Lower leg skin (tissue), 4 donors: Measurements from ENCODE around the gene CDC42SE2. TPM values are rescaled to one million over a fixed set of nuclear protein-coding genes. Genes with fewer than 3 reads are reported as not detected.
"Not testable (repeated sequence)": the region's sequence is repeated elsewhere in the genome, so short reads cannot be mapped to it uniquely, and the experiment has no call there.

ENCODE experiments used
- DNase-seq, 2 donors: peaks; one replicate each; pipeline ENCODE4 v3.0.0-alpha.2; 2019; ENCODE audit warnings: low spot score in 2 of 2
- H3K4me3 ChIP-seq: fragments of 200-600 bp; sonication (generic); 2 replicates; pipeline ENCODE4 v1.5.1; 2017; ENCODE audit warnings: mild to moderate bottlenecking, low read depth; ENCODE audit not compliant: poor library complexity, severe bottlenecking
- POLR2A ChIP-seq, 2 donors: fragments of 450-650 bp; IDR thresholded peaks; one replicate each; pipeline ENCODE4 v1.6.1; 2016 to 2017; ENCODE audit warnings: antibody characterized with exemption in 2 of 2, mild to moderate bottlenecking in 1 of 2, moderate library complexity in 1 of 2
- WGBS, 2 donors: methylation state at CpG; one replicate each; pipeline ENCODE4 v1.1.5; 2018; 5-methylcytosine and 5-hydroxymethylcytosine counted together
- intact Hi-C: fragments of 100-400 bp; cut with DNase I; formaldehyde crosslinking; loops from one replicate; pipeline ENCODE4 v1.15.0; 2023; ENCODE audit warnings: low total_unique reads
- total RNA-seq, 4 donors: library from RNA; depleted of rRNA; stranded (reverse); fragments of >200 nt; gene quantifications; one replicate each; pipeline ENCODE4 v1.1.0, GENCODE V29; 2016
- TF ChIP-seq, protein P1 (sequence below), 3 donors: fragments of 450-650 bp; IDR thresholded peaks; one replicate each; pipeline ENCODE4 v1.5.1; 2016; ENCODE audit warnings: antibody characterized with exemption in 3 of 3, mild to moderate bottlenecking in 3 of 3, moderate library complexity in 2 of 3

The CDC42SE2 gene
- total RNA-seq, 4 donors from 2014 or later = 28.3 to 41.9 (median 34.2) TPM

DNA sequence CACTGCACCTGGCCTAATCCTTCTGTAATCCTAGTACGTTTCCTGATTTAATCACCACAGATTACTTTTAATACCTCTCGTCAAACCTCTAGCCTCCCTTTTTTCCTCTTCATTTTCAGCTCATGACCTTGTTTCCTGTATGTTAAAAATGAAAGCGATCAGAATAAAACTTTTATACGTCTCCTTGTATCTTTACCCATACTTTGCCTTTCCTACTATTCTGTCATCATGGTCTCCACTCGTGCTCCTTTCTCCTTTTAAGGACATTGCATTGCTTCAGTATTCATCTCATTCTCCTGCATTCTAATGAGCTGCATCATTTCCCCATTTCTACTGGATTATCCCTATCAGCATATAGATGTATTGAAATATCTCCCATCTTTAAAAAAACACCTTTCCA is 8.5 kb downstream of the CDC42SE2 start:
- H3K4me3 ChIP-seq = no peak overlapping the region
- TF ChIP-seq, protein P1, sequence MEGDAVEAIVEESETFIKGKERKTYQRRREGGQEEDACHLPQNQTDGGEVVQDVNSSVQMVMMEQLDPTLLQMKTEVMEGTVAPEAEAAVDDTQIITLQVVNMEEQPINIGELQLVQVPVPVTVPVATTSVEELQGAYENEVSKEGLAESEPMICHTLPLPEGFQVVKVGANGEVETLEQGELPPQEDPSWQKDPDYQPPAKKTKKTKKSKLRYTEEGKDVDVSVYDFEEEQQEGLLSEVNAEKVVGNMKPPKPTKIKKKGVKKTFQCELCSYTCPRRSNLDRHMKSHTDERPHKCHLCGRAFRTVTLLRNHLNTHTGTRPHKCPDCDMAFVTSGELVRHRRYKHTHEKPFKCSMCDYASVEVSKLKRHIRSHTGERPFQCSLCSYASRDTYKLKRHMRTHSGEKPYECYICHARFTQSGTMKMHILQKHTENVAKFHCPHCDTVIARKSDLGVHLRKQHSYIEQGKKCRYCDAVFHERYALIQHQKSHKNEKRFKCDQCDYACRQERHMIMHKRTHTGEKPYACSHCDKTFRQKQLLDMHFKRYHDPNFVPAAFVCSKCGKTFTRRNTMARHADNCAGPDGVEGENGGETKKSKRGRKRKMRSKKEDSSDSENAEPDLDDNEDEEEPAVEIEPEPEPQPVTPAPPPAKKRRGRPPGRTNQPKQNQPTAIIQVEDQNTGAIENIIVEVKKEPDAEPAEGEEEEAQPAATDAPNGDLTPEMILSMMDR (IDR thresholded peaks at IDR 0.05) = no peak
- TF ChIP-seq POLR2A (IDR thresholded peaks at IDR 0.05) = no peak
- DNase-seq = no peak
- 75 to 81% methylated on average over 5 of the region's 5 CpGs for WGBS, 2 donors
- intact Hi-C loops = no loop called here

- intact Hi-C loops = no loop called here
- 88 to 93% methylated on average over 2 of the region's 2 CpGs for WGBS, 2 donors
These were observed 8.9 kb downstream of the CDC42SE2 start for GRCh38 chr5:131272724-131273123.

DNA sequence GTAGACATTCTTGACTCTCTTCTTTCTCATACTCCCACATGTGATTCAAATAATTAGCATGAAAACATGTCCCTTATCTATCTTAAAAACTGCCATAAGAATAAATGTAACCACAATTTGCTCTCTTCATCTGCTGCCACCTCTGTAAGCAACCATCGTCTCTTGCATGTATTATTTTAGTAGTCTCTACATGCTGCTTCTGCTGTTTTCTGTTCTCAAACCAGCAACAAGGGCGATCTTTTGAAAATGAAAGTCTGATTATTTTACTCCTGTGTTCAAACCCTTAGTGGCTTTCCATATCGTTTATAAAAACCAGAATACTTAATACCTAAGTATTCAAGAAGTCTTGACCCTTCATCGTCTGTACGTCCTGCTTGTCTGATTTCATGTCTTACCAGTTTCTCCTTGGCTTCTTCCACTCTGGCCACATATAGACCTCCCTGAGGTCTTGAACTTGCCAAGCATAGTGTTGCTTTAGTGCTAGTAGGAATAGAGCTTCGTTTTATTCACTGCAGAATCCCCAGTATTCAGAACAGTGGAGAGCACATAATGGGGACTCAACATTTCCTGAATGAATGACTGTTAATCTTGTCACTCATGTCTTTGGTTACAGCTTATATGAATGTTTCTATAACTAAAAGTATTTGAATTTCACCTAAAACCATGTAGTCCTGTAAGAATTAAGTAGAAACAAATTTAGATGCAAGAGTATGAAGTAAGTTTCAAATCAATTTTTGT is 10.6 kb downstream of the CDC42SE2 start:
- 81 to 89% methylated on average over 6 of the region's 6 CpGs for WGBS, 2 donors
- no peak overlapping the region for H3K4me3 ChIP-seq
- TF ChIP-seq POLR2A (IDR thresholded peaks at IDR 0.05) = no peak
- intact Hi-C loops = no loop called here
- DNase-seq = no peak

More at GRCh38 chr5:131272724-131273123, 8.9 kb downstream of the CDC42SE2 start:
- TF ChIP-seq, protein P1 (IDR thresholded peaks at IDR 0.05) = no peak
- TF ChIP-seq POLR2A (IDR thresholded peaks at IDR 0.05) = no peak
- no peak for DNase-seq
- no peak overlapping the region for H3K4me3 ChIP-seq

- H3K4me3 ChIP-seq = no peak overlapping the region
- no peak for DNase-seq
- WGBS, 2 donors = 89 to 91% methylated on average over 6 of the region's 6 CpGs
- intact Hi-C loops = no loop called here
- TF ChIP-seq, protein P1 (IDR thresholded peaks at IDR 0.05) = no peak
- no peak for TF ChIP-seq POLR2A (IDR thresholded peaks at IDR 0.05)
These were observed 12.2 kb downstream of the CDC42SE2 start for GRCh38 chr5:131276072-131276471.

DNA sequence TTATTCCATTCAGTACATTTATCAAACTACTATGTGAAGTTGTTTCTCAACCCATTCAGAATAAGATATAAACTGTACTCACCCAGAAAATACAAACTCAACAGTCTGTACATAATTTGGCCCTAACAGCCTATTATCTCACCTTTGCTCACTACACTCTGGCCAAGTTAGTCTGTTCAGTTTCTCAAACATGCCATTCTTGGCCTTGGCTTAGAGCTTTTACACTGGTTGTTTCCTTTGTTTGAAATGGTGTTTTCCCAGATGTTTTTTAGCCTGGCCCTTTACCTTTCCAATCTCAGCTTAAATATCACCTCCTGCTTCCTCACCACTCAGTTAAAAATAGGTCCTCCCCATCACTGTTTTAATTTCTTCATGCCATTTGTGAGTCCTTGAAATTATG is 13.6 kb downstream of the CDC42SE2 start:
- H3K4me3 ChIP-seq = no peak overlapping the region
- TF ChIP-seq, protein P1 (IDR thresholded peaks at IDR 0.05) = no peak
- TF ChIP-seq POLR2A (IDR thresholded peaks at IDR 0.05) = no peak
- DNase-seq = no peak
- intact Hi-C loops = no loop called here

DNA sequence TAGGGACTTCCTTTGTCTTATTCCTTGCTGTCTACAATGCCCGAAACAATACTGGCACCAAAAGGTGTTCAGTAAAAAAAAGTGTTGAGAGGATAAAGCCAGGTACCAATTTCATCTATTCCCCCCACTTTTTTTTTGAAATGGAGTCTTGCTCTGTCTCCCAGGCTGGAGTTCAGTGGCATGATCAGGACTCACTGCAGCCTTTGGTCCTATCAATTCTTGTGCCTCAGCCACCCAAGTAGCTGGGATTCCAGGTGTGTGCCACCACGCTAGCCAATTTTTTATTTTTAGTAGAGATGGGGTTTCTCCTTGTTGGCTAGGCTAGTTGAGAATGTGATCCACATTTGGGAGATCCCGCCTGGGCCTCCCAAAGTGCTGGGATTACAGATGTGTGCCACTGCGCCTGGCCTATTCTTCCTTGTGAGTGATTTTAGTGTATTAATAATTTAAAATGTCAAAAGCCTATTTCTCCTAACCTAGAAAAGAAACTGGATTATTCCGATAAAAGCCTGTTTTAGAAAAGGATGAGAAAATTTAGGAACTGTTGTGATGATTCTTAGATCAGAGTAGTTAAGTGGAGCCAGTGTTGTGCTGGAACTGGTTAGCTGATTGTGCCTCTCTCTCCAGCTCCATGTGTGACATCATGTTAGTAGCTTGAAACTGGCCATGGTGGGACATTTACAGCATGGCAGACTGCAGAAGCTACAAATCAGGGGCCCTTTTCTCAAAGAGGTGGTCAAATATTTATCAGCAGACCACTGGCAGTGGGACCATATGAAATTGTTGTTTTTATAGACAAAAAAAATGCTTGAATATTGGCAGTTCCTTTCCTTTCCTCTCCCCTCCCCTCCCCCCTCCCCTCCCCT is 14.3 kb downstream of the CDC42SE2 start:
- H3K4me3 ChIP-seq = no peak overlapping the region
- TF ChIP-seq, protein P1 (IDR thresholded peaks at IDR 0.05) = no peak
- no peak for TF ChIP-seq POLR2A (IDR thresholded peaks at IDR 0.05)
- intact Hi-C loops = no loop called here
- no peak for DNase-seq
- 92 to 94% methylated on average over 5 of the region's 5 CpGs for WGBS, 2 donors

DNA sequence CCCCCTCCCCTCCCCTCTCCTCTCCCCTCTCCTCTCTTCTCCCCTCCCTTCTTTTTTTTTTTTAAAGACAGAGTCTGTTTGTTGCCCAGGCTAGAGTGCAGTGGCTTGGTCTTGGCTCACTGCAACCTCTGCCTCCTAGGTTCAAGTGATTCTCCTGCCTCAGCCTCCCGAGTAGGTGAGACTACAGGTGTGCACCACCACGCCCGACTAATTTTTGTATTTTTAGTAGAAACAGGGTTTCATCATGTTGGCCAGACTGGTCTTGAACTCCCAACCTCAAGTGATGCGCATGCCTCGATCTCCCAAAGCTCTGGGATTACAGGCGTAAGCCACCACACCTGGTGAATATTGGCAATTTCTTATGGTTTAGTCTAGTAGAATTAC is 14.9 kb downstream of the CDC42SE2 start:
- 81 to 96% methylated on average over 6 of the region's 6 CpGs for WGBS, 2 donors
- H3K4me3 ChIP-seq, intact Hi-C loops, DNase-seq: not testable (repeated sequence)
